ENCODE measurements around the gene LDLRAP1. TPM values are rescaled to one million over a fixed set of nuclear protein-coding genes. Genes with fewer than 3 reads are reported as not detected.

Gene LDLRAP1
- total and polyA plus RNA-seq, 9 of the 15 experiments (the other 6 are each of a cell fraction or from before 2014, with no cell fraction given), result 0.56 to 29.6 (median 16.2) TPM

DNA sequence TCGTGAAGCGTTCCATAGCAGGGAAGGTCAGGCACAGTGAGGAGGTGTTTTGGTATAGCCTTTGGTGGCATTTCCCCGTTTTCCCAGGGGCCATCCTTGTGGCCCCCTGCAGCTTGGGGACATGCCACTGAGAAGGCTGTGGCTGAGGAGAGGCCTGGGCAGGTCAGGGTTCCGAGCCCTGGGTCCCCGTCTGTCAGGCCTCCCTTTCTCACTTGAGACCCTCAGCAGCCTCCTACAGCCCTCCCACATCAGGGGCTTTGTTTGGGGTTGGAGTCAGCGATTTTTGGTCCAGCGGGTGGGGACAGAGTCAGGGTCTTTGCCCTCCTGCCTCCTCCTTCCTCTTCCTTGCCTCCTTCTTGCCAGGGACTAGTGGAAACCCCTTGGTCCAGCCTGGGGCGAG, 22.2 kb downstream of the LDLRAP1 start:
- Histone ChIP-seq H3K36me3 (ENCODE audit: control insufficient read depth, insufficient read depth, low read length) (peaks cover 29% of the 10 kb centered on the region; the same call in 1 of the 3 replicates), H3K4me1 (replicated peaks in 1 of 2; ENCODE audit: control insufficient read depth in 2 of 2, insufficient read depth in 2 of 2, low read length in 2 of 2) (peaks cover 29 to 48% of the 10 kb centered on the region in 2 experiments), H3K27ac (ENCODE audit: extremely low read depth, low read depth, low read length) (no peak overlapping the region), H3K27me3 (ENCODE audit: control insufficient read depth in 2 of 2, insufficient read depth in 2 of 2, low read length in 2 of 2) (no peaks in the 10 kb centered on the region), H3K9ac (ENCODE audit: insufficient read depth in 1 of 2, low read depth in 2 of 2, low read length in 2 of 2) (no peak overlapping the region), H3K9me1 (ENCODE audit: control insufficient read depth, insufficient read depth, low read length) (peaks cover 11% of the 10 kb centered on the region), H3K79me2 (ENCODE audit: control insufficient read depth, insufficient read depth, low read length) (no peaks in the 10 kb centered on the region), H3K4me2 (ENCODE audit: insufficient read depth, low read length) (no peak overlapping the region), H4K20me1 (replicated peaks; ENCODE audit: control insufficient read depth, insufficient read depth, low read length) (no peaks in the 10 kb centered on the region), H3K4me3 (no peak overlapping the region), H3K9me3 (replicated peaks; ENCODE audit: control insufficient read depth, insufficient read depth, low read depth, low read length) (no peaks in the 10 kb centered on the region), H2AFZ (ENCODE audit: low read depth, low read length) (no peak overlapping the region)
- ATAC-seq, result no peak
- no peak for TF ChIP-seq RBM39 (optimal IDR thresholded peaks at IDR 0.05; ENCODE audit: low read depth, low read length)
- TF ChIP-seq, protein P1, sequence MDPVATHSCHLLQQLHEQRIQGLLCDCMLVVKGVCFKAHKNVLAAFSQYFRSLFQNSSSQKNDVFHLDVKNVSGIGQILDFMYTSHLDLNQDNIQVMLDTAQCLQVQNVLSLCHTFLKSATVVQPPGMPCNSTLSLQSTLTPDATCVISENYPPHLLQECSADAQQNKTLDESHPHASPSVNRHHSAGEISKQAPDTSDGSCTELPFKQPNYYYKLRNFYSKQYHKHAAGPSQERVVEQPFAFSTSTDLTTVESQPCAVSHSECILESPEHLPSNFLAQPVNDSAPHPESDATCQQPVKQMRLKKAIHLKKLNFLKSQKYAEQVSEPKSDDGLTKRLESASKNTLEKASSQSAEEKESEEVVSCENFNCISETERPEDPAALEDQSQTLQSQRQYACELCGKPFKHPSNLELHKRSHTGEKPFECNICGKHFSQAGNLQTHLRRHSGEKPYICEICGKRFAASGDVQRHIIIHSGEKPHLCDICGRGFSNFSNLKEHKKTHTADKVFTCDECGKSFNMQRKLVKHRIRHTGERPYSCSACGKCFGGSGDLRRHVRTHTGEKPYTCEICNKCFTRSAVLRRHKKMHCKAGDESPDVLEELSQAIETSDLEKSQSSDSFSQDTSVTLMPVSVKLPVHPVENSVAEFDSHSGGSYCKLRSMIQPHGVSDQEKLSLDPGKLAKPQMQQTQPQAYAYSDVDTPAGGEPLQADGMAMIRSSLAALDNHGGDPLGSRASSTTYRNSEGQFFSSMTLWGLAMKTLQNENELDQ (CRISPR knock-in tag; IDR thresholded peaks at IDR 0.05; ENCODE audit: borderline replicate concordance), result no peak
- no peak for TF ChIP-seq EP300 (IDR thresholded peaks at IDR 0.05; ENCODE audit: low read length)
- DNase-seq (ENCODE audit: extremely low read depth in 1 of 4, low spot score in 3 of 4), result no peak
- CTCF ChIA-PET (ENCODE audit: low intra/inter-chr PET ratio), result no interaction called here
- no TSS peak for BruUV-seq (replicated peaks)
- no peak for FAIRE-seq
- WGBS (ENCODE audit: insufficient coverage, low coverage, missing lambda C conversion rate), result 71% methylated on average over 8 of the region's 8 CpGs
- in situ Hi-C loops (cut with MboI) (loop anchor here (10.0 kb wide), 1 partner anchor 1721 kb away; no protein-coding TSS in a partner anchor), intact Hi-C loops (cut with micrococcal nuclease) (no loop called here)
- POLR2A ChIA-PET, result interaction anchor here (0.9 to 6.6 kb wide), 8 partner anchors 10 to 39 kb away, joined by 4 to 39 read pairs (median 7); no protein-coding TSS in a partner anchor

Measured in K562 (cell line).